ENCODE measurements around the gene IRF5. TPM values are rescaled to one million over a fixed set of nuclear protein-coding genes. Genes with fewer than 3 reads are reported as not detected.

The IRF5 gene
- total RNA-seq, 1 donor from 2014 or later: 0.56 TPM

GRCh38 chr7:128894101-128894440, 43.7 kb upstream of the IRF5 start:
- TF ChIP-seq, protein P1, sequence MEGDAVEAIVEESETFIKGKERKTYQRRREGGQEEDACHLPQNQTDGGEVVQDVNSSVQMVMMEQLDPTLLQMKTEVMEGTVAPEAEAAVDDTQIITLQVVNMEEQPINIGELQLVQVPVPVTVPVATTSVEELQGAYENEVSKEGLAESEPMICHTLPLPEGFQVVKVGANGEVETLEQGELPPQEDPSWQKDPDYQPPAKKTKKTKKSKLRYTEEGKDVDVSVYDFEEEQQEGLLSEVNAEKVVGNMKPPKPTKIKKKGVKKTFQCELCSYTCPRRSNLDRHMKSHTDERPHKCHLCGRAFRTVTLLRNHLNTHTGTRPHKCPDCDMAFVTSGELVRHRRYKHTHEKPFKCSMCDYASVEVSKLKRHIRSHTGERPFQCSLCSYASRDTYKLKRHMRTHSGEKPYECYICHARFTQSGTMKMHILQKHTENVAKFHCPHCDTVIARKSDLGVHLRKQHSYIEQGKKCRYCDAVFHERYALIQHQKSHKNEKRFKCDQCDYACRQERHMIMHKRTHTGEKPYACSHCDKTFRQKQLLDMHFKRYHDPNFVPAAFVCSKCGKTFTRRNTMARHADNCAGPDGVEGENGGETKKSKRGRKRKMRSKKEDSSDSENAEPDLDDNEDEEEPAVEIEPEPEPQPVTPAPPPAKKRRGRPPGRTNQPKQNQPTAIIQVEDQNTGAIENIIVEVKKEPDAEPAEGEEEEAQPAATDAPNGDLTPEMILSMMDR (IDR thresholded peaks at IDR 0.05; ENCODE audit: unreplicated experiment): no peak
- H3K4me1 Mint-ChIP-seq: peaks cover 2% of the 10 kb centered on the region
- H3K36me3 Mint-ChIP-seq: peaks cover 7% of the 10 kb centered on the region
- no peak for DNase-seq (ENCODE audit: low spot score in 2 of 2, unreplicated experiment in 2 of 2)
- peaks cover 9% of the 10 kb centered on the region for H3K9me3 Mint-ChIP-seq
- H3K27ac Mint-ChIP-seq: no peak overlapping the region
- no peak overlapping the region for H3K4me3 Mint-ChIP-seq
- H3K27me3 Mint-ChIP-seq (ENCODE audit: low read depth): peaks cover 20% of the 10 kb centered on the region

DNA sequence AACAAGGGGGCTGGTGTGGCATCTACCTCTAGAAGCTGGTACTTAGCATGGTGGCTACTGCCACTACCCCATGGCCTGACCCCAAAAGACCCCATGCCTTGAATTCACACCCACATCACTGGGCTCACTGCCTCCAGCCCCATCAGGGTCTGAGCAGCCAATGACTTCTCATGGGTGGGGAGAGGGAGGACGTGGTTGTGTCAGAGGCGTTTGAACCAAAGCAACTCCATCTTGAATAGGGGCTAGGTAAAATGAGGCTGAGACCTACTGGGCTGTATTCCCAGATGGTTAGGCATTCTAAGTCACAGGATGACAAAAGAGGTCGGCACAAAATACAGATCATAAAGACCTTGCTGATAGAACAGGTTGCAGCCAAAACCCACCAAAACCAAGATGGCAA, 42.4 kb upstream of the IRF5 start:
- TF ChIP-seq, protein P1 (IDR thresholded peaks at IDR 0.05; ENCODE audit: unreplicated experiment): no peak
- no peak for DNase-seq (ENCODE audit: low spot score in 2 of 2, unreplicated experiment in 2 of 2)
- H3K27ac Mint-ChIP-seq: no peak overlapping the region
- peaks cover 9% of the 10 kb centered on the region for H3K36me3 Mint-ChIP-seq
- no peaks in the 10 kb centered on the region for H3K4me1 Mint-ChIP-seq
- H3K27me3 Mint-ChIP-seq (ENCODE audit: low read depth): peaks cover 10% of the 10 kb centered on the region
- peaks cover 11% of the 10 kb centered on the region for H3K9me3 Mint-ChIP-seq
- H3K4me3 Mint-ChIP-seq: no peak overlapping the region

DNA sequence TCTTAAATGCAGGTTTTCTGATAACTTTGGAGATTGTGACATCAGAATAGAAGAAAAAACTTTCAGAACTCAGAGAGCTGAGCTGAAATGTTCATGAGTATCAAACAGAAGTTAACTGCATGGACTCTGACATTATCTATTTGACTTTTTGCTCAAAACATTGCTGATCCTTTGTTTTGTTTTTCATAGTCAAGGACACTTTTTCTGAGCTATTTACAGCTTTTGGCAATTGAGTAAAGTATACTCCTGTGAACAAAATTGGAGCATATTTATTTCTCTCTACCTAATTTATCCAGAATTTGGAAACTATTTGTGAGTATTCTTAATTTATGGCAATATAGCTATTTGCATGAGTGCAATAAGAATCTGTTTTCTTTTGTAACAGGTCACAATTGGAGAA, 38.3 kb upstream of the IRF5 start:
- Mint-ChIP-seq H3K27ac (no peak overlapping the region), H3K27me3 (ENCODE audit: low read depth) (no peaks in the 10 kb centered on the region), H3K9me3 (peaks cover 16% of the 10 kb centered on the region), H3K4me3 (no peak overlapping the region), H3K36me3 (peaks cover 24% of the 10 kb centered on the region), H3K4me1 (no peaks in the 10 kb centered on the region)
- TF ChIP-seq, protein P1 (IDR thresholded peaks at IDR 0.05; ENCODE audit: unreplicated experiment): no peak
- no peak for DNase-seq (ENCODE audit: low spot score in 2 of 2, unreplicated experiment in 2 of 2)

GRCh38 chr7:128900237-128900636, 37.5 kb upstream of the IRF5 start:
- Mint-ChIP-seq H3K27me3 (ENCODE audit: low read depth) (peaks cover 1% of the 10 kb centered on the region), H3K36me3 (peaks cover 24% of the 10 kb centered on the region)
- TF ChIP-seq, protein P1 (IDR thresholded peaks at IDR 0.05; ENCODE audit: unreplicated experiment): no peak

DNA sequence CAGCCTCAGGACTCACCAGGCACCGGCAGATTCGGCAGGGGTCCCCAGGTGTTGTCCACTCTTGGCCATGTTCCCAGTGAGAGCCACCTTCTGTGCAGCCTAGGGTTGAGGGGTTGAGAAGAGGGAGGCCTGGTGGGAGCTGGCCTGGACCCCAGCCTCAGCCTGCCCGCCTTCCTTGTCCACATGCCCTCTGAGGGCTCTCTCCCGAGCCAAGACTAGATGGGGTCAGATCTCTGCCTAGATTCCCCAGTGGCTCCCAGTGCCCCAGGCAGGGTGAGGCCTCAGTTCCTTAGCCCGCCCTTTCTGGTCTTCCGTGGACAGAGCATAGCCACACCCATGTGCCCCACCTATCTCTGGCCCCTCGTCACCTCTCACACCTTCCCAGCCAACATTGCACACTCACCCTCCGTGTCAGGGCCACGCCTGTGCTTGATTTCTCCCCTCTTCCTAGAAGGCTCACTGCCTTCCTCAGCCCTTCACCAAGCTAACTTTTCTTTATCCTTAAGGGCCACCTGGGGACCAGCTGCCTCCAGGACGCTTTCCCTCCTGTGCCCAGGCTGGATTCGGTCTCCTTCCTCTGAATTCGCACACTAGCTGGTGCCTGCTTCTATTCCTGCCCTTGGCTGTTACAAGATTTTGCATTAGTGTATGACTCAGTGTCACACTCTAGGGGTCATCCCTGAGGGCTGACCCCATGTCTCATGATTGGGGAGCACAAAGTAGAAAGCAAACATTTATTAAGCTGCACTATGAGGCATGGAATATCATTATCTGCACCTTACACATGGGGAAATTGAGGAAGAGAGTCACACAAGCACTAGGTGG, 34.8 kb upstream of the IRF5 start:
- H3K36me3 Mint-ChIP-seq: peaks cover 21% of the 10 kb centered on the region
- peaks cover 15% of the 10 kb centered on the region for H3K27me3 Mint-ChIP-seq (ENCODE audit: low read depth)
- no peak for DNase-seq (ENCODE audit: low spot score in 2 of 2, unreplicated experiment in 2 of 2)
- no peak overlapping the region for H3K27ac Mint-ChIP-seq
- H3K4me3 Mint-ChIP-seq: no peak overlapping the region
- no peaks in the 10 kb centered on the region for H3K4me1 Mint-ChIP-seq
- H3K9me3 Mint-ChIP-seq: peaks cover 12% of the 10 kb centered on the region
- TF ChIP-seq, protein P1 (IDR thresholded peaks at IDR 0.05; ENCODE audit: unreplicated experiment): no peak

More at GRCh38 chr7:128900237-128900636, 37.5 kb upstream of the IRF5 start:
- DNase-seq (ENCODE audit: low spot score in 2 of 2, unreplicated experiment in 2 of 2): no peak
- no peak overlapping the region for H3K27ac Mint-ChIP-seq
- no peaks in the 10 kb centered on the region for H3K4me1 Mint-ChIP-seq
- peaks cover 16% of the 10 kb centered on the region for H3K9me3 Mint-ChIP-seq
- no peak overlapping the region for H3K4me3 Mint-ChIP-seq
